Skeletal muscle tissue (tissue), 4 donors: ENCODE measurements around the gene LILRA2. TPM values are rescaled to one million over a fixed set of nuclear protein-coding genes. Genes with fewer than 3 reads are reported as not detected.

Experiments
- H3K27ac ChIP-seq: one replicate; pipeline ENCODE4 v1.7.0; 2013; ENCODE audit warnings: mild to moderate bottlenecking, low read depth, low read length, inconsistent platforms
- H3K27me3 ChIP-seq, 3 donors: one replicate each; pipeline ENCODE4 v1.7.0; 2013; ENCODE audit warnings: low read length in 3 of 3; ENCODE audit not compliant: control insufficient read depth in 3 of 3, insufficient read depth in 3 of 3
- H3K36me3 ChIP-seq, 3 donors: one replicate each; pipeline ENCODE4 v1.7.0; 2013; ENCODE audit warnings: low read length in 3 of 3; ENCODE audit not compliant: control insufficient read depth in 3 of 3, insufficient read depth in 3 of 3
- H3K4me1 ChIP-seq, 3 donors: one replicate each; pipeline ENCODE4 v1.7.0; 2013; ENCODE audit warnings: low read length in 3 of 3, mild to moderate bottlenecking in 3 of 3; ENCODE audit not compliant: control insufficient read depth in 3 of 3, insufficient read depth in 3 of 3
- H3K4me3 ChIP-seq, 3 donors: one replicate each; pipeline ENCODE4 v1.7.0; 2013; ENCODE audit warnings: low read length in 3 of 3
- H3K9ac ChIP-seq, 3 donors: one replicate each; pipeline ENCODE4 v1.7.0; 2013; ENCODE audit warnings: low read length in 3 of 3, mild to moderate bottlenecking in 3 of 3, moderate library complexity in 2 of 3, low read depth in 1 of 3
- H3K9me3 ChIP-seq, 3 donors: one replicate each; pipeline ENCODE4 v1.7.0; 2013; ENCODE audit warnings: low read length in 3 of 3; ENCODE audit not compliant: control insufficient read depth in 3 of 3
- total RNA-seq: library from RNA; depleted of rRNA; stranded (reverse); fragments of >200 nt; gene quantifications from one replicate; pipeline ENCODE4 v1.2.3, GENCODE V29; 2014
- donor health status: Osteomylitis.

Gene LILRA2
- total RNA-seq: 1.0 TPM

GRCh38 chr19:54573330-54573872, at the start of gene LILRA2:
Gene LILRA2 (plus strand): TSS chr19:54573790. CDS start chr19:54573879, 89 bp downstream.
- Histone ChIP-seq H3K36me3 (no peaks in the 10 kb centered on the region), H3K27ac (no peak within 1 kb of the TSS), H3K4me3 (no peak within 1 kb of the TSS), H3K4me1 (no peaks in the 10 kb centered on the region), H3K9ac (no peak within 1 kb of the TSS), H3K27me3 (peaks cover 0 to 3% (median 0%) of the 10 kb centered on the region in 3 donors), H3K9me3 (no peaks in the 10 kb centered on the region)

DNA sequence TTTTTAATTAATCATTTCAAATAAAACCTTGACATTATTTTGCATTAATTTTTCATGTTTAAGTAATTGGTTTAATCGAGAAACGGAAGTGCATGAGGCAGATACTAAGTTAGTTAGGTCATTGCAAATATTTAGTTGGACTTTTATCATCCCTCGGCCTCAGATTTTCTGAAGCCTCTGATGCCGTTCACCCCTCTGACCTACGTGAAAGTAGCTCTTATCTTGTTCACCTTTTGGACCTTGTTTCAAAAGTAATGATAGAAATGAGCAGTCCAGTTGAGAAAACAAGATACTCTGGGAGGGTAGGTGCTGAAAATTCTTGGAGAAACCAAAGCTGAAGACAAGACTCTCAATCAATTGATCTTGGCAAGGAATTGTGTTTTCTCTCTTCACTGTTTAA, 48.0 kb upstream of the LILRA2 start:
- Histone ChIP-seq H3K27ac (no peak overlapping the region), H3K9ac (no peak overlapping the region), H3K27me3 (no peaks in the 10 kb centered on the region), H3K4me1 (peaks cover 0 to 8% (median 4%) of the 10 kb centered on the region in 3 donors), H3K9me3 (no peaks in the 10 kb centered on the region), H3K36me3 (no peaks in the 10 kb centered on the region), H3K4me3 (no peak overlapping the region)

DNA sequence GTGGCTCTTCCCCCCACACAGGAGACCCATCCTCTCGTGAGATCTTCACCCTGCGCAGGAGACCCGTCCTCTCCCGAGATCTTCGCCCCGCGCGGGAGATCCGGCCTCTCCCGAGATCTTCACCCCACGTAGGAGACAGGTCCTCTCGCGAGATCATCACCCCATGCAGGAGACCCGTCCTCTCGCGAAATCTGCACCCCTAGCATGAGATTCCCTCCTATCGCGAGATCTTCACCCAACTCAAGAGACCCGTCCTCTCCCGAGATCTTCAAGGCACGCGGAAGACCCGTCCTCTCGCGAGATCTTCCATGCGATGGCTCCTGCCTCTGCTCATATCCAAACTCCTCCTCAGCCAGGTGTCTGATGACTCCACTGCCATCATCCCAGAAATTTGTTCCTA, 46.6 kb upstream of the LILRA2 start:
- H3K9ac ChIP-seq: no peak overlapping the region
- peaks cover 0 to 3% (median 0%) of the 10 kb centered on the region in 3 donors for H3K4me1 ChIP-seq
- H3K4me3 ChIP-seq: no peak overlapping the region
- no peaks in the 10 kb centered on the region for H3K36me3 ChIP-seq
- H3K27ac ChIP-seq: no peak overlapping the region
- H3K27me3 ChIP-seq: no peaks in the 10 kb centered on the region
- H3K9me3 ChIP-seq: no peaks in the 10 kb centered on the region

DNA sequence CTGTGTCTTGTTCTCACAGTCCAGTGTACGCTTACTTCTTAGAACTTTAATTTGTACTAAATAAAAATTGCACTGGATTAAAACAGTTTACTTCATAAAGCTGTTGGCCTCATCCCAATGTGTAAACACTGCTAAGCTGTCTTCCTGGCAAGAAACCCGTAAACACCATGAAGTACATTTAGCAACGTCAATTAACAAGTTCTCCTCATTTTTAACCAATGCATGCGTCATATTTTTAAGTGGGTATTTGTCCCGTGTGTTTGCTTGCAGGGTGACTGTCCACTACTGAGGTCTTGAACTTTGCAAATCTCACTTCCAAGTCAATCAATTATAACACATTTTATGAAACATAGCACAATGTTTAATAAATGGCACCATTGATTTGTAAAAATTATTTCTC, 42.7 kb upstream of the LILRA2 start:
- peaks cover 0 to 17% (median 5%) of the 10 kb centered on the region in 3 donors for H3K27me3 ChIP-seq
- no peak overlapping the region for H3K27ac ChIP-seq
- H3K9ac ChIP-seq: no peak overlapping the region
- H3K36me3 ChIP-seq: no peaks in the 10 kb centered on the region
- H3K9me3 ChIP-seq: no peaks in the 10 kb centered on the region
- no peak overlapping the region for H3K4me3 ChIP-seq
- H3K4me1 ChIP-seq: no peaks in the 10 kb centered on the region

DNA sequence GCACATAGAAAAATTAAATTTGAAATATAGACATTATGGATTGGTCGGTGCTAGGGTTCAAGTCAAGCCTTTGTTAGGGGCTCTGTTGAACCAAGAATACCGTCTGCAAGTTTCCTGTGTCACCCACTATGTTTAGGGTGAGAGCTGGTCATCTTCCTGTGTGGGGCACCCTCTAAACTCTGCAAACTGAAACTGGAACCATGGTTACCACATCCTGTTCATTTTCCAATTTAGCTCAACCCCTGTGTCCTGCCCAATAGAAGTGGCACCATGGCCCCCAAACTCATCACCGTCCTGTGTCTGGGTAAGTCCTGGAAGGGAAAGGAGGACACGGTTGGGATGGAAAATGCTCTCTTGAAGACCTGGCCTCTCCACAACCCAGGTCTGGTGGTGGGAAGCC, 41.1 kb upstream of the LILRA2 start:
- no peaks in the 10 kb centered on the region for H3K4me1 ChIP-seq
- H3K9ac ChIP-seq: no peak overlapping the region
- no peak overlapping the region for H3K4me3 ChIP-seq
- H3K27ac ChIP-seq: no peak overlapping the region
- H3K9me3 ChIP-seq: no peaks in the 10 kb centered on the region
- no peaks in the 10 kb centered on the region for H3K36me3 ChIP-seq
- peaks cover 0 to 17% (median 5%) of the 10 kb centered on the region in 3 donors for H3K27me3 ChIP-seq

DNA sequence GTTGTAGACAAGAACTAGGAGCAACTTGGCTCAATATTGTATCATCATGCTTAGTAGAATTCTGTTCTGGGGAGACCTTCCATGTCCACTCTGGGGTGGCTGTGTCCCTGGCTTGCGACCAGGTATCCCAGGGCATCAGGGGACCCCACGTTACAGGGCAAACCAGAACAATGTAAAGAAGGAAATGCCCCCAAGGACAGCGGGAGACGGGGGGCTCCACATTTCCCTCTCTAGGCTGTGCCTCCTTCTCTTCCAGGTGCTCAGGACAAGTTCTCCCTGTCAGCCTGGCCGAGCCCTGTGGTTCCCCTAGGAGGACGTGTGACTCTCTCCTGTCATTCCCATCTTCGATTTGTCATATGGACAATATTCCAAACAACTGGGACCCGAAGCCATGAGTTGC, 40.1 kb upstream of the LILRA2 start:
- Histone ChIP-seq H3K36me3 (no peaks in the 10 kb centered on the region), H3K9ac (no peak overlapping the region), H3K9me3 (no peaks in the 10 kb centered on the region), H3K27me3 (peaks cover 0 to 17% (median 5%) of the 10 kb centered on the region in 3 donors), H3K4me1 (no peaks in the 10 kb centered on the region), H3K27ac (no peak overlapping the region), H3K4me3 (no peak overlapping the region)

GRCh38 chr19:54534156-54534555, 39.4 kb upstream of the LILRA2 start:
- no peaks in the 10 kb centered on the region for H3K36me3 ChIP-seq
- peaks cover 0 to 17% (median 5%) of the 10 kb centered on the region in 3 donors for H3K27me3 ChIP-seq
- no peak overlapping the region for H3K9ac ChIP-seq

DNA sequence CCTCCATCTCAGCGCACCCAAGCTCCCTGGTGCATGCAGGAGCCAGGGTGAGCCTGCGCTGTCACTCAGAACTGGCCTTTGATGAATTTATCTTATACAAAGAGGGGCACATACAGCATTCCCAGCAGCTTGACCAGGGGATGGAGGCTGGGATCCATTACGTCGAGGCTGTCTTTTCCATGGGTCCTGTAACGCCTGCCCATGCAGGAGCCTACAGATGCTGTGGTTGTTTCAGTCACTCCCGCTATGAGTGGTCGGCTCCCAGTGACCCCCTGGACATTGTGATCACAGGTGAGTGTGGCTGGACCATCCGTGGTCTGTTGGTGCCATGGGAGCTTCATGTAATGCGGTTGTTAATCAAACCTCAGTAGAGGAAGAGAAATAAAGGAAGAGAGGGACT, 38.0 kb upstream of the LILRA2 start:
- no peaks in the 10 kb centered on the region for H3K36me3 ChIP-seq
- no peak overlapping the region for H3K9ac ChIP-seq
- H3K9me3 ChIP-seq: peaks cover 0 to 2% (median 0%) of the 10 kb centered on the region in 3 donors
- no peaks in the 10 kb centered on the region for H3K4me1 ChIP-seq
- H3K27me3 ChIP-seq: peaks cover 0 to 17% (median 5%) of the 10 kb centered on the region in 3 donors
- no peak overlapping the region for H3K4me3 ChIP-seq
- H3K27ac ChIP-seq: no peak overlapping the region

More at GRCh38 chr19:54534156-54534555, 39.4 kb upstream of the LILRA2 start:
- no peaks in the 10 kb centered on the region for H3K9me3 ChIP-seq
- no peak overlapping the region for H3K4me3 ChIP-seq
- H3K4me1 ChIP-seq: no peaks in the 10 kb centered on the region
- H3K27ac ChIP-seq: no peak overlapping the region

DNA sequence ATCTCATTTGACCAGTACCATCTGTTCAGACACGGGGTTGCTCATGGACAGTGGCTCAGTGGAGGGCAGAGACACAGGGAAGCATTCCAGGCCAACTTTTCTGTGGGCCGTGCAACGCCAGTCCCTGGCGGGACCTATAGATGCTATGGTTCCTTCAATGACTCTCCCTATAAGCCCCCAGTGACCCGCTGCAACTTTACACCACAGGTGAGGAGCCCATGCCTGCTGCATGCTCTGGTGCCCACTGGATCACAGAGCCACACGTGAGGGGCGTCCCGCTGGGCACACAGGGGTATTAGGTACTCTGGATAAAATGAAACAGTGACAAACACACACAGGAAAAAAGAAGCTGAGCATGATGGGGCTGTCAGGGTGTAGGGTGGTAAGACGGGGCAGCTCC, 36.6 kb upstream of the LILRA2 start:
- no peak overlapping the region for H3K9ac ChIP-seq
- H3K4me1 ChIP-seq: no peaks in the 10 kb centered on the region
- H3K27me3 ChIP-seq: peaks cover 0 to 17% (median 5%) of the 10 kb centered on the region in 3 donors
- no peak overlapping the region for H3K27ac ChIP-seq
- H3K36me3 ChIP-seq: no peaks in the 10 kb centered on the region
- peaks cover 0 to 4% (median 0%) of the 10 kb centered on the region in 3 donors for H3K9me3 ChIP-seq
- H3K4me3 ChIP-seq: no peak overlapping the region

DNA sequence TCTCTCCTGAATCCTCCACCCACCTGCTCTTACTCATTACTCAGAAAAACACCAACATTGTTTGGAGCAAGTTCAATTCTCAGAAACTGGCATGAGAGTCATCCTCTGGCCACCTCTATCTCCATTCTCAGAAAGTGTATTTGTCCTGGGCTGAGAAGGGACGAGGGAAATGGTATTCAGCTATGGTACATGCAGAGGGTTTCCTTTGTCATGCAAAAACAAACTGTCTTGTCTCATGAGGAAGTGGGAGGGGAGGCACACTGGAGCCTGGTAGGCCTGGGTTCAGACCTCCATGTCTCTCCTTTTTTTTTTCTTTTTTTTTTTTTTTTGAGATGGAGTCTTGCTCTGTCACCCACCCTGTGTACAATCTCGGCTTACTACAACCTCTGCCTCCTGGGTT, 31.9 kb upstream of the LILRA2 start:
- Histone ChIP-seq H3K27me3 (no peaks in the 10 kb centered on the region), H3K4me1 (no peaks in the 10 kb centered on the region), H3K4me3 (no peak overlapping the region), H3K27ac (no peak overlapping the region), H3K9me3 (peaks cover 0 to 4% (median 0%) of the 10 kb centered on the region in 3 donors), H3K9ac (no peak overlapping the region), H3K36me3 (no peaks in the 10 kb centered on the region)
